Retinal pigment epithelial cell (primary cell): ENCODE data around the gene SLC7A10.

ENCODE experiments used
- DNase-seq: peaks from one replicate; pipeline ENCODE4 v3.0.0-alpha.2; 2010; ENCODE audit warnings: low read depth
- H3K4me3 ChIP-seq: 2 replicates; pipeline ENCODE4 v1.5.1; 2011; ENCODE audit warnings: mild to moderate bottlenecking, low read length, control low read depth, moderate library complexity
- CTCF ChIP-seq: conservative IDR thresholded peaks from 2 replicates; pipeline ENCODE4 v1.5.1; 2011; ENCODE audit warnings: low read depth, low read length, control low read depth, inconsistent platforms

SLC7A10 gene

GRCh38 chr19:33238481-33239149 lies 13.0 kb upstream of the SLC7A10 start:
- DNase-seq, result no peak
- H3K4me3 ChIP-seq, result no peak overlapping the region
- no peak for TF ChIP-seq CTCF

- no peak for DNase-seq
- TF ChIP-seq CTCF, result no peak
- no peak overlapping the region for H3K4me3 ChIP-seq
These were observed 11.2 kb upstream of the SLC7A10 start for GRCh38 chr19:33236696-33237390.

- no peak overlapping the region for H3K4me3 ChIP-seq
- DNase-seq, result no peak
These were observed 10.3 kb upstream of the SLC7A10 start for GRCh38 chr19:33235996-33236350.

GRCh38 chr19:33235269-33235995 lies 9.8 kb upstream of the SLC7A10 start:
- DNase-seq, result no peak
- TF ChIP-seq CTCF, result peak; percentile 92
- no peak overlapping the region for H3K4me3 ChIP-seq

More at GRCh38 chr19:33235996-33236350, 10.3 kb upstream of the SLC7A10 start:
- TF ChIP-seq CTCF, result no peak

GRCh38 chr19:33234736-33235135 lies 9.1 kb upstream of the SLC7A10 start:
- no peak overlapping the region for H3K4me3 ChIP-seq
- no peak for TF ChIP-seq CTCF

GRCh38 chr19:33234092-33234491 lies 8.4 kb upstream of the SLC7A10 start:
- DNase-seq, result no peak
- H3K4me3 ChIP-seq, result no peak overlapping the region
- no peak for TF ChIP-seq CTCF

More at GRCh38 chr19:33234736-33235135, 9.1 kb upstream of the SLC7A10 start:
- no peak for DNase-seq
